GM19455 (cell line): Measurements from ENCODE around the gene FILIP1L.

Source experiments
- ATAC-seq: cut with Tn5 transposase; IDR thresholded peaks from one replicate; pipeline ENCODE4 v1.9.1; 2021; ENCODE audit not compliant: unreplicated experiment

The FILIP1L gene

DNA sequence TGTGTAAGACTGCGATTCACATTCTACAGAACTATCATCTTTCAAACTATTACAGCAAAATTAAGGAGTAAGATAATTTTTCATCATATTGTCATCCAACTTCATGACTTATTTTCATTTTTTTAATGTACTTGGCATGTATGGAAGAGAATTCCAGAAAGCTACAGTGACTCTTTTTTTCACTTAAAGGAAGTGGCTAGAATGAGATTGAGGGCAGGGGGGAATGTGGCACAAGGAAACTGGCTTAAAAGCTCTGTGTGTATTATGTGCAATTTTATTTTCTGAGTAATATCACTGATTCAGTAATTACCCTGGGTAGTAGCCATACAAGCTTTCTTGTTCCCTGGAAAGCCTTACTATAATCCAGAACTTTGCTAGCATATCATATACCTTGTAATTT lies 94.6 kb downstream of the FILIP1L start:
- ATAC-seq = no peak

DNA sequence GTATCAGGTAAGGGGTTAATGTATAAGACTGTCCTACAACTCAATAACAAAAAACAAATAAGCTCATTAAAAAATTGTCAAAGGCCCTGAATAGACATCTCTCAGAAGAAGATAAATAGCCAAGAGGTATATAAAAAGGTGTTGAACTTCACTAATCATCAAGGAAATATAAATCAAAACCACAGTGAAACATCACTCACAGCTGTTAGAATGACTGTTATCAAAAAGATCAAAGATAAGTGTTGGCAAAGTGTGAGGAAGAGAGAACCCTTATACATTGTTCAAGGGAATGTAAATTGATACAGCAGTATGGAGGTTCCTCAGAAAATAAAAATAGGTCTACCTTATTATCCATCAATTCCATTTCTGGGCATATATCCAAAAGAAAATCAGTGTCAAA lies 95.5 kb downstream of the FILIP1L start:
- no peak for ATAC-seq

DNA sequence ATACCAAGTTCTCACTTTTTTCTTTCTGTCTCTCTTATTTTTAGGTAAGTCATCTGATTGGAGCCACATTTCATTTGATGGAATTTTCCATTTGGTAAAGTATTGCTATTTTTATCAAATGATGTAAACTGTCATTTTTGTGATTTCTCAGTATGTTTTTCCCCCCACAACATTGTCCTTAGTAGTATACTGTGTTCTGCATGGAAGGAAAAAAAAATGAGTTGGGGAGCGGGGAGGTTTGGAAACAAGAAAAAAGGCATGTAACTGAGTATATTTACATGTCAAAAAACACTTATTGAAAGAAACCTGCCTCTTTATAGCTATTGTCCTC lies 104.2 kb downstream of the FILIP1L start:
- ATAC-seq = no peak

DNA sequence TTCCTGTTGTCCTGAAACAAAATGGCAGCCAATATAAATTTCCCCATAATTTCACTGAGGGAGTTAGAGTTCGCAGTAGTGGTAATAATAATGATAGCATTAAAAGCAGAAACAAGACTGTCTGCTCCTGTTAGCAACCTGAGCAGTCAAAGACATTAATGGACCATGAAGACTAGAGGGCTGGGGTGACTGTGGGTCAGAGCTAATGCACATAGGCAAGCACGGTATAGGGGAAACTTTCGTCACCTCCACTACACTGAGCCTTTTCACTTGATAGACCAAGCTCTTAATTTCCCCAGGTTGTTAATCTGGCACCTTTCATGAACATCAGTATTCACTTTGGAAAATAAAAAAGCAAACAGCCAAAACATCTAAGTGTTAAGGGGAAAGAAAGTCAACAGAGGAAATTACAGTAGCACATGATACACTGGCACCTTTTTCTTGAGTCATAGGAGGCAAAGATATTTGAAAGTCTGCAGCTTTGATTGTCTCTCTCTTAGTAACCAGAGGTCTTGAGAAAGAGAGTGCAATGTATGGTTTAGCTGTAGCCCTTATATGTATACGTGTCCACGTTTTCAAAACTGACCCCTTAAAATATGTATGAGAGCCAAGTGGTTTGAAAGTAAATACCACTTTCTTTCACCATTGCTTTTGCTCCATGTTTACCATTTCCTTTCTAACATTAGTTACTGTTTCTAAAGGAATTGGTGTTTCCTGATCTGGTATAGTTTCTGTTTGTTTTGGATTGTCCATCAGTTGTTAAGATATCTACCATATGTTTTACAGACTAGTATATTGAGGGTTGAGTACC lies 104.8 kb downstream of the FILIP1L start:
- no peak for ATAC-seq

DNA sequence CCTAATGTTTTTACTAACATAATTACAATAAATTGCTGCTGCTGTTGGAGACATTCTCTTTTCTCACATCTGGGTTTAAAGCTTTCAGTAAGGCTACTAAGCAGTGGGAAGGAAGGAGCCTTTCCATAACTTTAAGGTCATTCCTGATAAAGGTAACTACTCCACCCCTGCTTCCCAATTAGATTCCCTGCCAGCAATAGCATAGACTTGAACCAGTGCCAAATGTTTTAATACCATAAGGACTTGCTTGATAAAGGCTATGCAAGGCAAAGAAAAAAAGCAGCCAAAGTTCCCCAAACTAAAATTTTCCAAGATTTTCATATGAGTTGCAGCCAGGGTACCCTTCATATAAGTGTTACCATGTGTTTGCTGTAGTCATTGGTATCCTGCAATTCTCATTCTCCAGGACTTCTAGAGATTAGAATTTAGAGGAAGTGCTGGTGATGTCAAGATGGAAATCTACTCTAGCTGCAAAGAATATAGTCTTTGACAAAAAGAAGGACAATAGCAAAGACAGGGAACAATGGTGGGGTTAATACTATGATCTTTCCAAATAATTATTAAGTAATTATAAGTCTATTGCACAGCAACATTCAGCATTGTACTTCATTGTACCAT lies 106.1 kb downstream of the FILIP1L start:
- ATAC-seq = no peak

DNA sequence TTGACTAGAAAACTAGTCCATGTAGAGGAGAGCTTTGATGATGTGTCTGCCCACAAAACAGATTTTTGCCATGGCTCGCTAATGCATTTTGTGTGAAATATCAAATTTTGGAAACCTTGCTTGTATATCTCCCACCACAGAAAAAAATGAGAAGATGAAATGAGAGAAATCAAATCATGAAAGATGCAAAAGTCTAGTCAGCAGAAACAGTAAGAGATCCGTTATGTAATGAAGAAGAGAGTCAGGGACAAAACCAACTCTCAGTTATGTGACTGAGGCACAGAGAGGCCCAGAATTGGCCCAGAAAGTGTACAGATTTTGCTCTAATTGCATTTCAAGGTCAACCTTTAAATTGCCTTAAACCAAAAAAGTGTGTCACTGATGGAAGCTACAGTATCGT lies 107.0 kb downstream of the FILIP1L start:
- no peak for ATAC-seq

GRCh38 chr3:100006570-100007271 lies 107.6 kb downstream of the FILIP1L start:
- no peak for ATAC-seq

DNA sequence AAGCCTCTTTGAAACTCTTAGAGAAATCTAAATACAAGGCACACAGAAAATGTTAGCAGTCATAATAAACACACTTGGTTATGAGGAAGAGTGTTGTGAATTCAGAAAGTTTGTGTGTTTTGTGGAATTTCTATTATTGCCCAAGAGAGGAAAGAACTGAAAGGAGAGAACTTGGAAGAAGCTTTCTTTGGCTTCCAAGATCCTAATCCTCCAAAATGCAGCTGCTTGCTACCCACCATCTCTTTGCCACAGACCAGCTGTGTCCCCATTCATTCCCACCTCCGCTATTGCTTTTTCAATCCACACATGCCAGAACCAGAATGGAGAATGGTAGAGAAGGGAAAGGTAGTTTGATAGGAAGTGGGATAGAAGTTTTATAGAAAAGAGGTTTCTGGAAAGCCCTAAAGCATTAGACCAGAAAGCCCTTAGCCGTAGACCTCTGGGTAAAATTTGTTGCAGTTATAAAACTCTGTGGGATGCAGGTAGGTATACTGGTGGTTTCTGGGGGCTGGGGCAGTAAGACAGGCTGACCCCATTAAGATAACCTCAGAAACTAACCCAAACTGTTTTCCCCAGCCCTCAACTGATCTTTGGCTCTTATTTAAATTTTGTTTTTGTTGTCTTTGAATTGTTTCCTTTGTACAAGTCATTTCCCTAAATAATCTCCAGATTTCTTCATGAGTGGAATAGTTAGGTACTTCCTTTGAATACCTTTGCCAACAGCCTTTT lies 108.5 kb downstream of the FILIP1L start:
- ATAC-seq = no peak

- no peak for ATAC-seq
Observed at GRCh38 chr3:100004931-100005330, 109.4 kb downstream of the FILIP1L start.

GRCh38 chr3:100003609-100004503 lies 110.4 kb downstream of the FILIP1L start:
- ATAC-seq = no peak

- no peak for ATAC-seq
Observed at GRCh38 chr3:100002599-100003350, 111.5 kb downstream of the FILIP1L start.

- ATAC-seq = no peak
Observed at GRCh38 chr3:100001526-100002270, 112.6 kb downstream of the FILIP1L start.

- ATAC-seq = no peak
Observed at GRCh38 chr3:100001083-100001482, 113.2 kb downstream of the FILIP1L start.

DNA sequence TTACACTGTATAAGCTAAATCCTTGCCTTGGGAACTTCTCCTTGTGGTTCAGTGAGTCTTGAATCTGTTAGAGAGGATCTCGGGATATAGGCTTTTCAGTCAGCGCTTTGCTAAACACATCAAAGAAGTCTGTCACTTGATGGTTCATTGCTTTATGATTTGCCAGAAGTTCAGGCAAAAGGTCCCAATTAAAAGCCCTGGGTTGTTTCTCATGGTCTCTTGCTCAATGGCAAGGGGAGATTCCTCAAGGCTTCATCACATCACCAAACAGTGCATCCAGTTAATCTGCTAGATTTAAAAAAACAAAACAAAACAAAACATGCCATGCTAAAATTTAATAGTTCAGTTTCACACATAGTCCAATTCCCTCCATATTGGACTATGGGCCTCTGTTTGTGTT lies 114.8 kb downstream of the FILIP1L start:
- ATAC-seq = no peak

GRCh38 chr3:99997293-99997692 lies 117.0 kb downstream of the FILIP1L start:
- ATAC-seq = no peak

DNA sequence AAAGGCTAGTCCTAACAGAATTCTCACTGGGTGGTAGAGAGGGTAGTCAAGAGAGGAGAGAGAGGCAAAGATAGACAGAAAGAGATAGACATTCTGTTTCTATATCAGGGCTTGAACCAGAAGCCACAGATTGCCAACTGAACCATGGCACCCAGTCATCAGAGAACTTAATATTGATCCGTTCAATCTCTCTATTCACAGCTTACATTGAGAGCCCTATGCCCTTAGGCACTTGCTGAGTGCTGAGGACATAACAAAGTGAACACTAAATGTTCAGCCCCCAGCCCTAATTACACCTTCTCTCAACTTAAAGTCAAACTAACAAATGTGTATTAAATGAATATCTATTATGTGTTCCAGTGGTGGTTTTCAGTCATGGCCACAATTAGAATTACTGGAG lies 124.1 kb downstream of the FILIP1L start:
- no peak for ATAC-seq

- ATAC-seq = no peak
Observed at GRCh38 chr3:99984668-99985067, 129.6 kb downstream of the FILIP1L start.

DNA sequence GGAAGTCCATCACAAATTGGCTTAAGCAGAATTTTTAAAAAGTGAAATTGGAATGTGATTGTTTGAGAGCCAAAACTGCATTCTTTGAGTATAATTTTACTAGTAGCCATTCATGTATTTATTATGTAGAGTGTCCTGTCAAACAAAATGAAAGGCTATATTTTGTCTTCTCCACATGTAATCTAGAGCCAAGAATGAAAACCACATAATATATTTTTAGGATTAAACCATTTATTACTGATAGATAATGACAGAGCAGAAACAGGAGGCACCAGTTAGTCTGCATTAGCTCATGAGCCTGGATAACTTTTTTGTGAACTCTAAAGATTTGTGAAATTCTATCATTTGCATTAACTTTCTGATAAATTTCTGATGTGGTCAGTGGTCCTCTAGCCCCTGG lies 130.2 kb downstream of the FILIP1L start:
- no peak for ATAC-seq

GRCh38 chr3:99982650-99983049 lies 131.7 kb downstream of the FILIP1L start:
- ATAC-seq = no peak
